Keratinocyte (primary cell): ENCODE data around the gene XPNPEP2. TPM values are rescaled to one million over a fixed set of nuclear protein-coding genes. Genes with fewer than 3 reads are reported as not detected.

Experiments
- DNase-seq: peaks from one replicate; pipeline ENCODE4 v3.0.0-alpha.2; 2011; ENCODE audit warnings: low read depth, missing footprints, low spot score
- FAIRE-seq: peaks from 2 replicates; lab custom pipeline; 2011; peaks lifted over from hg19 to GRCh38; lab: Jason Lieb, UNC
- H2AFZ ChIP-seq: 2 replicates; pipeline ENCODE4 v1.6.0; 2012; ENCODE audit warnings: low read length, control low read depth, inconsistent platforms; ENCODE audit not compliant: control insufficient read depth
- H3K27ac ChIP-seq: 2 replicates; pipeline ENCODE4 v1.5.1; 2011; ENCODE audit warnings: low read length; ENCODE audit not compliant: control insufficient read depth, insufficient read depth
- H3K27me3 ChIP-seq: 3 replicates; pipeline ENCODE4 v1.6.0; 2011; ENCODE audit warnings: low read length; ENCODE audit not compliant: control insufficient read depth, insufficient read depth; ENCODE audit errors: extremely low read depth
- H3K36me3 ChIP-seq, 2 experiments: 2 replicates in 1 of 2; 3 replicates in 1 of 2; pipeline ENCODE4 v1.5.1; 2011; ENCODE audit warnings: low read length in 2 of 2, mild to moderate bottlenecking in 1 of 2; ENCODE audit not compliant: control insufficient read depth in 2 of 2, insufficient read depth in 2 of 2; ENCODE audit errors: extremely low read depth in 1 of 2
- H3K4me1 ChIP-seq: 3 replicates; pipeline ENCODE4 v1.5.1; 2011; ENCODE audit warnings: low read length; ENCODE audit not compliant: control insufficient read depth, insufficient read depth; ENCODE audit errors: extremely low read depth
- H3K4me2 ChIP-seq: 3 replicates; pipeline ENCODE4 v1.6.0; 2011; ENCODE audit warnings: low read depth, low read length; ENCODE audit not compliant: control insufficient read depth, insufficient read depth; ENCODE audit errors: extremely low read depth
- H3K4me3 ChIP-seq, 3 experiments: fragments of 200-600 bp in 1 of 3; sonication (generic) in 1 of 3; 2 replicates in 2 of 3; 3 replicates in 1 of 3; pipeline ENCODE4 v1.5.1; 2011 to 2016; ENCODE audit warnings: low read length in 3 of 3, mild to moderate bottlenecking in 3 of 3, control low read depth in 2 of 3, inconsistent platforms in 1 of 3, low read depth in 1 of 3, mixed read lengths in 1 of 3, mixed run types in 1 of 3, moderate library complexity in 1 of 3; ENCODE audit not compliant: control insufficient read depth in 2 of 3, insufficient read depth in 2 of 3; ENCODE audit errors: extremely low read depth in 1 of 3
- H3K79me2 ChIP-seq: 2 replicates; pipeline ENCODE4 v1.6.0; 2012; ENCODE audit warnings: low read length; ENCODE audit not compliant: control insufficient read depth, insufficient read depth
- H3K9ac ChIP-seq: 3 replicates; pipeline ENCODE4 v1.6.0; 2011; ENCODE audit warnings: low read length; ENCODE audit not compliant: control insufficient read depth, insufficient read depth; ENCODE audit errors: extremely low read depth
- H3K9me1 ChIP-seq: 3 replicates; pipeline ENCODE4 v1.6.0; 2011; ENCODE audit warnings: low read length; ENCODE audit not compliant: control insufficient read depth, insufficient read depth; ENCODE audit errors: extremely low read depth
- H3K9me3 ChIP-seq: 2 replicates; pipeline ENCODE4 v1.5.1; 2012; ENCODE audit warnings: low read depth, low read length; ENCODE audit not compliant: control insufficient read depth
- H4K20me1 ChIP-seq: 3 replicates; pipeline ENCODE4 v1.6.0; 2011; ENCODE audit warnings: low read length; ENCODE audit not compliant: control insufficient read depth, insufficient read depth; ENCODE audit errors: extremely low read depth
- EZH2 ChIP-seq: IDR thresholded peaks from one replicate; pipeline ENCODE4 v1.6.1; 2012; ENCODE audit warnings: inconsistent platforms, mild to moderate bottlenecking, low read length, moderate library complexity
- dilution Hi-C: fragments of 300-500 bp; cut with MboI; formaldehyde crosslinking; loops from one replicate; pipeline ENCODE4 v1.7.0; 2020; ENCODE audit warnings: low sequenced_read_pairs; ENCODE audit not compliant: extremely low pct_ligation_motif_present
- polyA plus RNA-seq, 5 experiments: library from polyadenylated mRNA; depleted of rRNA in 3 of 5; stranded (reverse) in 3 of 5; stranded (forward) in 1 of 5; unstranded in 1 of 5; fragments of >200 nt; gene quantifications; 1 replicate in 1 of 5; 2 replicates in 3 of 5; 3 replicates in 1 of 5; pipeline versions ENCODE4 v1.2.1 to v1.2.3, GENCODE V29; 2011 to 2012; ENCODE audit warnings: missing spikeins in 2 of 5, low read depth in 1 of 5, low replicate concordance in 1 of 5
- TF ChIP-seq, protein P1 (sequence below), 3 experiments: IDR thresholded peaks in 1 of 3; conservative IDR thresholded peaks in 1 of 3; optimal IDR thresholded peaks in 1 of 3; 2 replicates in 2 of 3; 3 replicates in 1 of 3; pipeline versions ENCODE3 to v1.5.1; 2011; ENCODE audit warnings: low read length in 3 of 3, mild to moderate bottlenecking in 3 of 3, moderate library complexity in 2 of 3, control low read depth in 1 of 3, inconsistent platforms in 1 of 3; ENCODE audit not compliant: insufficient read depth in 2 of 3; ENCODE audit errors: extremely low read depth in 1 of 3

The XPNPEP2 gene
- polyA plus RNA-seq, 1 donor (not counting 4 experiments of a cell fraction or from before 2014, with no cell fraction given) = not detected

DNA sequence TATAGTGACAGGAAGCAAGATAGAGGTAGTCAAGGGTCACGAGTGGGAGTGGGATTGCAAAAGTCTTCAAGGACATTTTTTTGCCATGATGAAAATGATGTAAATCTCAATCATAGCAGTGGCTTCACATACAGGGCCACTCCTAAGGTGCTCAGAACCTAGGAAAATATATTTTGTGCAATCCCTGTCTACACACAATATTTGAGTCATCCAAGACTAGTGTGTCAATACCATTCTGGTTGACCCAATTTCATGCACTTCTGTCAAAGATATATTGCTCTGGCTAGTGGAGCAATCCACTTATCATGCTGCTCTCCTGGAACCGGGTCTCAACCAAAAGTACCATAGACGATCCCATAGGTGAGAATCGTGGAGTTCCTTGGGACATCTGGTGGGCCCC is 24.2 kb upstream of the XPNPEP2 start:
- Histone ChIP-seq H3K9me1 (no peaks in the 10 kb centered on the region), H3K27ac (no peak overlapping the region), H3K36me3 (no peaks in the 10 kb centered on the region), H3K9me3 (no peaks in the 10 kb centered on the region), H3K27me3 (peaks cover 3% of the 10 kb centered on the region), H3K79me2 (no peaks in the 10 kb centered on the region), H3K9ac (no peak overlapping the region), H3K4me1 (peaks cover 7% of the 10 kb centered on the region), H2AFZ (no peak overlapping the region), H3K4me2 (no peak overlapping the region), H4K20me1 (no peaks in the 10 kb centered on the region), H3K4me3 (no peak overlapping the region)
- DNase-seq (no peak), FAIRE-seq (no peak)
- dilution Hi-C loops = no loop called here
- TF ChIP-seq, protein P1, sequence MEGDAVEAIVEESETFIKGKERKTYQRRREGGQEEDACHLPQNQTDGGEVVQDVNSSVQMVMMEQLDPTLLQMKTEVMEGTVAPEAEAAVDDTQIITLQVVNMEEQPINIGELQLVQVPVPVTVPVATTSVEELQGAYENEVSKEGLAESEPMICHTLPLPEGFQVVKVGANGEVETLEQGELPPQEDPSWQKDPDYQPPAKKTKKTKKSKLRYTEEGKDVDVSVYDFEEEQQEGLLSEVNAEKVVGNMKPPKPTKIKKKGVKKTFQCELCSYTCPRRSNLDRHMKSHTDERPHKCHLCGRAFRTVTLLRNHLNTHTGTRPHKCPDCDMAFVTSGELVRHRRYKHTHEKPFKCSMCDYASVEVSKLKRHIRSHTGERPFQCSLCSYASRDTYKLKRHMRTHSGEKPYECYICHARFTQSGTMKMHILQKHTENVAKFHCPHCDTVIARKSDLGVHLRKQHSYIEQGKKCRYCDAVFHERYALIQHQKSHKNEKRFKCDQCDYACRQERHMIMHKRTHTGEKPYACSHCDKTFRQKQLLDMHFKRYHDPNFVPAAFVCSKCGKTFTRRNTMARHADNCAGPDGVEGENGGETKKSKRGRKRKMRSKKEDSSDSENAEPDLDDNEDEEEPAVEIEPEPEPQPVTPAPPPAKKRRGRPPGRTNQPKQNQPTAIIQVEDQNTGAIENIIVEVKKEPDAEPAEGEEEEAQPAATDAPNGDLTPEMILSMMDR (optimal IDR thresholded peaks at IDR 0.05 in 1 of 3, IDR thresholded peaks at IDR 0.05 in 1 of 3, conservative IDR thresholded peaks at IDR 0.05 in 1 of 3; ENCODE audit: extremely low read depth in 1 of 3, insufficient read depth in 2 of 3, low read length in 3 of 3) = no peak
- TF ChIP-seq EZH2 = no peak

DNA sequence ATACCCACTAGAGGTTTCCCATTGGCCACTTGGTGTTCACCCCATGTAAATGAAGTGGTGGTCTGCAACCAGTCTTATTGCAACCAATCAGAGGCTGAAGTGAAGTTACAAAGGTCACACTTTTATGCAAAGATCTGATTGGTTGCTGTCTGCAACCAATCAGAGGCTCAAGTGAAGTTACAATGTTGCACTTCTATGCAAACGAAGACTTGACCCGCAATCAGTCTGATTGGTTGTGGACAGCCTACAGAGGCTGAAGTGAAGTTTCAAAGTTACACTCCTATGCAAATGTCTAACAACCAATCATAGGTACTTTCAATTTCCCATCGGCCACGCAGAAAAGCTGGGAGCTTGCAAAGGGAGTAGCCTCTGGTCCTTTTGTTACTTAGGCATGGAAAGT is 22.3 kb upstream of the XPNPEP2 start:
- Histone ChIP-seq H3K27me3 (peaks cover 3% of the 10 kb centered on the region), H3K9me3 (no peaks in the 10 kb centered on the region), H3K4me3 (no peak overlapping the region), H3K36me3 (no peaks in the 10 kb centered on the region), H4K20me1 (no peaks in the 10 kb centered on the region), H2AFZ (no peak overlapping the region), H3K4me2 (no peak overlapping the region), H3K79me2 (no peaks in the 10 kb centered on the region), H3K27ac (no peak overlapping the region), H3K9ac (no peak overlapping the region), H3K9me1 (no peaks in the 10 kb centered on the region), H3K4me1 (peaks cover 7% of the 10 kb centered on the region)
- FAIRE-seq (no peak), DNase-seq (no peak)
- no peak for TF ChIP-seq EZH2
- TF ChIP-seq, protein P1 (optimal IDR thresholded peaks at IDR 0.05 in 1 of 3, IDR thresholded peaks at IDR 0.05 in 1 of 3, conservative IDR thresholded peaks at IDR 0.05 in 1 of 3; ENCODE audit: extremely low read depth in 1 of 3, insufficient read depth in 2 of 3, low read length in 3 of 3) = no peak
- dilution Hi-C loops = no loop called here
